CD4-positive, alpha-beta T cell treated with Interleukin-21 for 1 hour (primary cell): ENCODE results near the gene SORCS2.

Experiments
- DNase-seq: peaks from one replicate; pipeline ENCODE4 v3.0.0-alpha.2; 2020

SORCS2 gene

GRCh38 chr4:7463566-7464258, 271.4 kb downstream of the SORCS2 start:
- DNase-seq: no peak

GRCh38 chr4:7464259-7464655, 271.9 kb downstream of the SORCS2 start:
- no peak for DNase-seq

- DNase-seq: no peak
Measured at GRCh38 chr4:7465017-7465416, 272.7 kb downstream of the SORCS2 start.

- no peak for DNase-seq
Measured at GRCh38 chr4:7466215-7466614, 273.9 kb downstream of the SORCS2 start.

GRCh38 chr4:7466904-7467303, 274.6 kb downstream of the SORCS2 start:
- DNase-seq: no peak

GRCh38 chr4:7467471-7467870, 275.1 kb downstream of the SORCS2 start:
- no peak for DNase-seq

- DNase-seq: no peak
Measured at GRCh38 chr4:7469023-7469422, 276.7 kb downstream of the SORCS2 start.

GRCh38 chr4:7470111-7470510, 277.8 kb downstream of the SORCS2 start:
- DNase-seq: no peak

- DNase-seq: no peak
Measured at GRCh38 chr4:7470522-7471128, 278.3 kb downstream of the SORCS2 start.

- no peak for DNase-seq
Measured at GRCh38 chr4:7472442-7473013, 280.2 kb downstream of the SORCS2 start.

GRCh38 chr4:7473081-7473480, 280.7 kb downstream of the SORCS2 start:
- no peak for DNase-seq

- DNase-seq: no peak
Measured at GRCh38 chr4:7474320-7474719, 282.0 kb downstream of the SORCS2 start.

- no peak for DNase-seq
Measured at GRCh38 chr4:7475207-7475606, 282.9 kb downstream of the SORCS2 start.

- no peak for DNase-seq
Measured at GRCh38 chr4:7476820-7477219, 284.5 kb downstream of the SORCS2 start.

- DNase-seq: no peak
Measured at GRCh38 chr4:7477695-7478094, 285.4 kb downstream of the SORCS2 start.

- DNase-seq: no peak
Measured at GRCh38 chr4:7478665-7479064, 286.3 kb downstream of the SORCS2 start.

- no peak for DNase-seq
Measured at GRCh38 chr4:7480423-7480822, 288.1 kb downstream of the SORCS2 start.

GRCh38 chr4:7481227-7481626, 288.9 kb downstream of the SORCS2 start:
- DNase-seq: no peak

- DNase-seq: no peak
Measured at GRCh38 chr4:7485096-7485495, 292.8 kb downstream of the SORCS2 start.

- no peak for DNase-seq
Measured at GRCh38 chr4:7486101-7486500, 293.8 kb downstream of the SORCS2 start.

GRCh38 chr4:7487502-7487901, 295.2 kb downstream of the SORCS2 start:
- DNase-seq: no peak

- no peak for DNase-seq
Measured at GRCh38 chr4:7487998-7488671, 295.8 kb downstream of the SORCS2 start.

GRCh38 chr4:7491915-7492314, 299.6 kb downstream of the SORCS2 start:
- no peak for DNase-seq
